Colonic mucosa (tissue), 4 donors: ENCODE results near the gene CADM2. TPM values are rescaled to one million over a fixed set of nuclear protein-coding genes. Genes with fewer than 3 reads are reported as not detected.

Source experiments
- DNase-seq: peaks from one replicate; pipeline ENCODE4 v3.0.0-alpha.2; 2020
- H3K27ac ChIP-seq: fragments of 200-600 bp; one replicate; pipeline ENCODE4 v1.8.0; 2021
- H3K27me3 ChIP-seq: fragments of 200-600 bp; one replicate; pipeline ENCODE4 v1.8.0; 2021
- H3K36me3 ChIP-seq: fragments of 200-600 bp; one replicate; pipeline ENCODE4 v1.8.0; 2021
- H3K4me1 ChIP-seq: fragments of 200-600 bp; one replicate; pipeline ENCODE4 v1.8.0; 2021; ENCODE audit warnings: mild to moderate bottlenecking
- H3K4me3 ChIP-seq: fragments of 200-600 bp; one replicate; pipeline ENCODE4 v1.8.0; 2021
- H3K9ac ChIP-seq, 2 donors: one replicate each; pipeline ENCODE4 v1.7.0; 2013; ENCODE audit warnings: control low read depth in 2 of 2, low read depth in 2 of 2, low read length in 2 of 2
- H3K9me3 ChIP-seq: fragments of 200-600 bp; one replicate; pipeline ENCODE4 v1.8.0; 2021
- intact Hi-C: fragments of 100-400 bp; cut with DNase I; formaldehyde crosslinking; loops from one replicate; pipeline ENCODE4 v1.14.1; 2022
- total RNA-seq, 2 donors: library from RNA; stranded (reverse); fragmentation: NEBNext Ultra II Directional in 1 of 2; extraction: Animal tissue kit (Norgen Biotek cat#: 25700) in 1 of 2; gene quantifications; one replicate each; pipeline ENCODE4 v1.2.1, GENCODE V29; 2021
- TF ChIP-seq, protein P1 (sequence below): fragments of 200-600 bp; IDR thresholded peaks from one replicate; pipeline ENCODE4 v1.8.0; 2022; ENCODE audit warnings: antibody characterized with exemption, mild to moderate bottlenecking
- donor health status: healthy.
- donor health status: DM: no; HTN: no; CAD: no.
- donor health status: DM: no; HTN: no; CAD: no.

CADM2 gene
- total RNA-seq, 2 donors from 2014 or later, result 1.2 to 2.8 TPM

DNA sequence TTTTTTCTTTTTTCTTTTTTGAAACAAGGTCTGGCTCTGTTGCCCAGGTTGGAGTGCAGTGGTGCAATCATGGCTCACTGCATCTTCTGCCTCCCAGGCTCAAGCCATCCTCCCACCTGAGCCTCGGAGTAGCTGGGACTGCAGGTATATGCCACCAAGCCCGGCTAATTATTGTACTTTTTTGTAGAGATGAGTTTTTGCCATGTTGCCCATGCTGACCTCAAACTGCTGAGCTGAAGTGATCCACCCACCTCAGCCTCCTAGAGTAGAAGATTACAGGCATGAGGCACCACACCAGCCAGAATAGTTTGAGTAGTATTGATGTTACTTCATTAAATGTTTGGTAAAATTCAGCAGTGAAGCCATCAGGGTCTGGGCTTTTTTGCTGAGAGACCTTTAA is 251.8 kb downstream of the CADM2 start:
- no peak overlapping the region for H3K27ac ChIP-seq

GRCh38 chr3:85228966-85229365 is 270.2 kb downstream of the CADM2 start:
- TF ChIP-seq, protein P1, sequence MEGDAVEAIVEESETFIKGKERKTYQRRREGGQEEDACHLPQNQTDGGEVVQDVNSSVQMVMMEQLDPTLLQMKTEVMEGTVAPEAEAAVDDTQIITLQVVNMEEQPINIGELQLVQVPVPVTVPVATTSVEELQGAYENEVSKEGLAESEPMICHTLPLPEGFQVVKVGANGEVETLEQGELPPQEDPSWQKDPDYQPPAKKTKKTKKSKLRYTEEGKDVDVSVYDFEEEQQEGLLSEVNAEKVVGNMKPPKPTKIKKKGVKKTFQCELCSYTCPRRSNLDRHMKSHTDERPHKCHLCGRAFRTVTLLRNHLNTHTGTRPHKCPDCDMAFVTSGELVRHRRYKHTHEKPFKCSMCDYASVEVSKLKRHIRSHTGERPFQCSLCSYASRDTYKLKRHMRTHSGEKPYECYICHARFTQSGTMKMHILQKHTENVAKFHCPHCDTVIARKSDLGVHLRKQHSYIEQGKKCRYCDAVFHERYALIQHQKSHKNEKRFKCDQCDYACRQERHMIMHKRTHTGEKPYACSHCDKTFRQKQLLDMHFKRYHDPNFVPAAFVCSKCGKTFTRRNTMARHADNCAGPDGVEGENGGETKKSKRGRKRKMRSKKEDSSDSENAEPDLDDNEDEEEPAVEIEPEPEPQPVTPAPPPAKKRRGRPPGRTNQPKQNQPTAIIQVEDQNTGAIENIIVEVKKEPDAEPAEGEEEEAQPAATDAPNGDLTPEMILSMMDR, result no peak
- Histone ChIP-seq H3K27me3 (no peaks in the 10 kb centered on the region), H3K4me3 (no peak overlapping the region), H3K9me3 (no peaks in the 10 kb centered on the region), H3K36me3 (no peaks in the 10 kb centered on the region), H3K27ac (no peak overlapping the region), H3K9ac (no peak overlapping the region), H3K4me1 (no peaks in the 10 kb centered on the region)
- DNase-seq, result no peak
- intact Hi-C loops, result no loop called here

More for the DNA sequence above, 251.8 kb downstream of the CADM2 start:
- no peak overlapping the region for H3K4me3 ChIP-seq
- intact Hi-C loops, result no loop called here
- no peak for DNase-seq
- no peaks in the 10 kb centered on the region for H3K4me1 ChIP-seq
- H3K36me3 ChIP-seq, result no peaks in the 10 kb centered on the region
- no peaks in the 10 kb centered on the region for H3K9me3 ChIP-seq
- no peak overlapping the region for H3K9ac ChIP-seq
- TF ChIP-seq, protein P1, result no peak
- H3K27me3 ChIP-seq, result no peaks in the 10 kb centered on the region

GRCh38 chr3:85244091-85244490 is 285.3 kb downstream of the CADM2 start:
- no peak overlapping the region for H3K4me3 ChIP-seq
- no peaks in the 10 kb centered on the region for H3K9me3 ChIP-seq
- H3K27ac ChIP-seq, result no peak overlapping the region
- intact Hi-C loops, result no loop called here
- DNase-seq, result no peak
- H3K36me3 ChIP-seq, result no peaks in the 10 kb centered on the region
- TF ChIP-seq, protein P1, result no peak
- H3K9ac ChIP-seq, result no peak overlapping the region
- no peaks in the 10 kb centered on the region for H3K27me3 ChIP-seq
- no peaks in the 10 kb centered on the region for H3K4me1 ChIP-seq

GRCh38 chr3:85244519-85244918 is 285.7 kb downstream of the CADM2 start:
- H3K4me1 ChIP-seq, result no peaks in the 10 kb centered on the region
- no peaks in the 10 kb centered on the region for H3K36me3 ChIP-seq
- no peak overlapping the region for H3K9ac ChIP-seq
- H3K9me3 ChIP-seq, result no peaks in the 10 kb centered on the region
- DNase-seq, result no peak
- no peaks in the 10 kb centered on the region for H3K27me3 ChIP-seq
- H3K27ac ChIP-seq, result no peak overlapping the region
- no peak overlapping the region for H3K4me3 ChIP-seq
- TF ChIP-seq, protein P1, result no peak
- intact Hi-C loops, result no loop called here

DNA sequence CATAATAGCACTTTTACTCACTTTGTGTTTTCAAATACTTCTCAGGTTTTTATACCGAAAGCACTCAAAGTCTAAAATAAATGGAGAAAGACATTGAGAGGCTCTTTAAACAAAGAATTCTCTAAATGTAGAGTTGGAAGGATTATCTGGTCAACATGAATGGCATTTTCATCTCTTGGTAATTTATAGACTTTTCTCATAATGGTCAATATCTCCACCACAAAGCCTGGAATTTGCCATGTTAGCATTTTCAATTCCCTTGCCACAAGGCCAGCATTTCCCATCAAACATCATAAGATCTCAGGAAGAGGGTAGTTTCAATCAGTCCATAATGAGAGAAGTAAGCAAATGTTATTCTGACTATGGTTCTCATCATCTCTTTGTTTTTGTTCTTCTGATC is 293.0 kb downstream of the CADM2 start:
- Histone ChIP-seq H3K27ac (no peak overlapping the region), H3K4me3 (no peak overlapping the region), H3K27me3 (no peaks in the 10 kb centered on the region), H3K9me3 (no peaks in the 10 kb centered on the region), H3K4me1 (no peaks in the 10 kb centered on the region), H3K36me3 (no peaks in the 10 kb centered on the region), H3K9ac (no peak overlapping the region)
- DNase-seq, result no peak
- intact Hi-C loops, result no loop called here
- TF ChIP-seq, protein P1, result no peak

DNA sequence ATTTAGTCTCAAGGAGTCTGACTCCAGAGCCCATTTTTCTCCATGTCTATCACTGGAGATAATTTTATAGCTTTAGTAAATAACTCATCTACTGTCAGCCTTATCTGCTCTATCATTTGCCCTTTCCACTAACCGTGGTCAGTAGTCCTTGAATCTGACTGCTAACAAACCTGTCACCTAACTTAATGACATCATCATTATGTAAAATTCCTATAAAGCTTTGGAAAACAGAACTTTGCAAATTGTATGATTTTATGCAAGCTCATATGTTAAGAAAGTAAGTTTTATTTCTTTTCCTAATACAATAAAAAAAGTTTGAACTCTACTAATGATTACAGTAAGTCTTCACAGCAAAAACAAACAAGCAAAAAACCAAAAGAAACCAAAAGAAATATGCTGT is 293.9 kb downstream of the CADM2 start:
- H3K36me3 ChIP-seq, result no peaks in the 10 kb centered on the region
- H3K27me3 ChIP-seq, result no peaks in the 10 kb centered on the region
- H3K9ac ChIP-seq, result no peak overlapping the region
- H3K4me1 ChIP-seq, result no peaks in the 10 kb centered on the region
- DNase-seq, result no peak
- intact Hi-C loops, result no loop called here
- no peak overlapping the region for H3K4me3 ChIP-seq
- no peaks in the 10 kb centered on the region for H3K9me3 ChIP-seq
- TF ChIP-seq, protein P1, result no peak
- H3K27ac ChIP-seq, result no peak overlapping the region
